A549 (cell line): ENCODE measurements around the gene IGLON5. TPM values are rescaled to one million over a fixed set of nuclear protein-coding genes. Genes with fewer than 3 reads are reported as not detected.

Experiments used
- ATAC-seq, 2 experiments: fragments of 200-7000 bp in 1 of 2; fragments of >200 bp in 1 of 2; cut with Nextera tagmentation in 1 of 2; cut with Tn5 transposase in 1 of 2; 3 replicates each; pipeline versions ENCODE4 v1.8.0 to v1.9.1; 2018 to 2020; ENCODE audit warnings: mild to moderate bottlenecking in 1 of 2, moderate library complexity in 1 of 2
- CTCF ChIA-PET: fragments of 300-600 bp; sonication (Branson Sonifier 250); formaldehyde crosslinking; extraction: SDS; loops from one replicate; lab custom pipeline; 2021; ENCODE audit warnings: antibody characterized with exemption, inconsistent platforms; lab: Yijun Ruan, JAX
- POLR2A ChIA-PET: fragments of 350-600 bp; formaldehyde crosslinking; extraction: SDS; loops from one replicate; lab custom pipeline; 2021; ENCODE audit warnings: antibody characterized with exemption, inconsistent platforms; lab: Yijun Ruan, JAX
- DNase-seq, 2 experiments: peaks; one replicate each; pipeline versions ENCODE4 v3.0.0 to v3.0.0-alpha.2; 2011 to 2016; ENCODE audit warnings: low read depth in 1 of 2, low spot score in 1 of 2
- FAIRE-seq: peaks from 2 replicates; lab custom pipeline; 2011; peaks lifted over from hg19 to GRCh38; lab: Jason Lieb, UNC
- H3K27ac ChIP-seq, 2 experiments: fragments of >200 bp; sonication (Bioruptor Twin); formaldehyde crosslinking; 3 replicates each; pipeline ENCODE4 v1.5.1; 2016 to 2017
- H3K4me1 ChIP-seq: fragments of >200 bp; sonication (Bioruptor Twin); formaldehyde crosslinking; 3 replicates; pipeline ENCODE4 v1.6.1; 2016
- H3K4me2 ChIP-seq: fragments of >200 bp; sonication (Bioruptor Twin); formaldehyde crosslinking; 3 replicates; pipeline ENCODE4 v1.6.1; 2016
- H3K4me3 ChIP-seq: fragments of >200 bp; sonication (Bioruptor Twin); formaldehyde crosslinking; 3 replicates; pipeline ENCODE4 v1.5.1; 2016
- H3K9me3 ChIP-seq: fragments of >200 bp; sonication (Bioruptor Twin); formaldehyde crosslinking; 3 replicates; pipeline ENCODE4 v1.6.1; 2016
- ATOH8 ChIP-seq: fragments of 250-450 bp; sonication (Bioruptor Pico); IDR thresholded peaks from 2 replicates; pipeline ENCODE4 v1.5.0; 2020; ENCODE audit warnings: low read depth, mild to moderate bottlenecking, moderate library complexity
- CBX2 ChIP-seq: fragments of 200-600 bp; sonication (generic); IDR thresholded peaks from 2 replicates; pipeline ENCODE4 v1.6.1; 2016; ENCODE audit warnings: low read depth, mild to moderate bottlenecking, borderline replicate concordance
- EHF ChIP-seq: fragments of 250-450 bp; sonication (Bioruptor Pico); IDR thresholded peaks from 2 replicates; pipeline ENCODE4 v1.5.0; 2020; ENCODE audit warnings: mild to moderate bottlenecking
- ELK1 ChIP-seq: fragments of 150-350 bp; IDR thresholded peaks from 2 replicates; pipeline ENCODE4 v1.6.1; 2014; ENCODE audit warnings: low read depth, mild to moderate bottlenecking, low read length
- GATA3 ChIP-seq: IDR thresholded peaks from 2 replicates; pipeline ENCODE4 v1.6.1; 2012; ENCODE audit warnings: borderline replicate concordance
- HDAC2 ChIP-seq: fragments of 200-600 bp; sonication (generic); IDR thresholded peaks from 2 replicates; pipeline ENCODE4 v1.6.1; 2016
- HOXB13 ChIP-seq: fragments of 250-450 bp; sonication (Bioruptor Pico); IDR thresholded peaks from 2 replicates; pipeline ENCODE4 v1.5.0; 2020; ENCODE audit warnings: low read depth, mild to moderate bottlenecking, moderate library complexity
- JUNB ChIP-seq: fragments of >200 bp; sonication (Bioruptor Twin); formaldehyde crosslinking; IDR thresholded peaks from 2 replicates; pipeline ENCODE4 v1.6.1; 2016
- MAFK ChIP-seq: fragments of 450-650 bp; IDR thresholded peaks from 2 replicates; pipeline ENCODE4 v1.6.1; 2014; ENCODE audit not compliant: partially characterized antibody
- MYC ChIP-seq: IDR thresholded peaks from 2 replicates; pipeline ENCODE4 v1.6.1; 2012; ENCODE audit warnings: mild to moderate bottlenecking, inconsistent platforms, low read length, improper control_type of control experiment, borderline replicate concordance
- NR3C1 ChIP-seq: fragments of >200 bp; sonication (Bioruptor Twin); formaldehyde crosslinking; IDR thresholded peaks from 3 replicates; pipeline ENCODE4 v1.6.1; 2017
- POLR2A ChIP-seq: IDR thresholded peaks from 2 replicates; pipeline ENCODE4 v1.6.1; 2012; ENCODE audit warnings: mild to moderate bottlenecking, low read length
- RARB ChIP-seq: fragments of 250-450 bp; sonication (Bioruptor Pico); IDR thresholded peaks from 2 replicates; pipeline ENCODE4 v1.8.0; 2021; ENCODE audit warnings: mild to moderate bottlenecking, moderate library complexity
- RFX5 ChIP-seq: fragments of 450-650 bp; IDR thresholded peaks from 2 replicates; pipeline ENCODE4 v1.7.1; 2014; ENCODE audit warnings: antibody characterized with exemption, mild to moderate bottlenecking, moderate library complexity
- SREBF2 ChIP-seq: fragments of 450-650 bp; IDR thresholded peaks from 2 replicates; pipeline ENCODE4 v1.6.1; 2014; ENCODE audit warnings: mild to moderate bottlenecking, moderate library complexity
- TFCP2L1 ChIP-seq: fragments of 250-450 bp; sonication (Bioruptor Pico); IDR thresholded peaks from 2 replicates; pipeline ENCODE4 v1.5.0; 2021; ENCODE audit warnings: mild to moderate bottlenecking
- WGBS: methylation state at CpG from one replicate; pipeline ENCODE4 v1.1.6; 2017; ENCODE audit errors: missing lambda C conversion rate; 5-methylcytosine and 5-hydroxymethylcytosine counted together
- polyA plus RNA-seq, 4 experiments: library from polyadenylated mRNA; depleted of rRNA in 3 of 4; stranded (reverse); fragments of >200 nt; fragmentation: RNase III in 1 of 4; extraction: RNeasy Plus Mini Kit Qiagen cat#74134 plus additional on column Dnase treatment in 1 of 4; gene quantifications; 2 replicates in 3 of 4; 3 replicates in 1 of 4; pipeline ENCODE4 v1.2.3, GENCODE V29; 2011 to 2017
- TF ChIP-seq, protein P1 (sequence below): fragments of >200 bp; sonication (Bioruptor Twin); formaldehyde crosslinking; IDR thresholded peaks from 3 replicates; pipeline ENCODE4 v1.6.1; 2016
- TF ChIP-seq, protein P2 (sequence below): fragments of 250-450 bp; sonication (Bioruptor Pico); IDR thresholded peaks from 2 replicates; pipeline ENCODE4 v1.5.0; 2021; ENCODE audit warnings: mild to moderate bottlenecking, moderate library complexity, borderline replicate concordance
- TF ChIP-seq, protein P3 (sequence below): fragments of >200 bp; sonication (Bioruptor Twin); formaldehyde crosslinking; IDR thresholded peaks from 3 replicates; pipeline ENCODE4 v1.5.1; 2016

Gene IGLON5
- polyA plus RNA-seq, 2 of the 4 experiments (the other 2 are of a cell fraction) = 0.04 to 0.06 TPM

DNA sequence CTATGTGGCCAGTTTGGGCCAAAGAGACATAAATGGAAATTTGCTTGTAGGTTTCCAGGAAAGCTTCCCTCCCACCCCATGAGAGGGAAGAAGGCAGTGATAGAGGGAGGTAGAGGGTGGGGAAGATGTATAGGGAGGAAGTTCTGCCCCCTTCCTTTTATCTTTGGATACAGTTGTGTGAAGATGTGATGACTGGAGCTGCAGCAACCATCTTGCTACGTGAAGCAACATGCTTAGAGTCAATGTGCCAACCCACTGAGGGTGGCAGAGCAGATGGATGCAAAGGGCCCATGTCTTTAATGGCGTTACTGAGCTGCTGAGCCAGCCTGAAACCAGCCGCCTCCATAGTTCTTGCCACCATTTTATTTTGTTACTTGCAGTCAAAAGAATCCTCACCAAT is 19.7 kb downstream of the IGLON5 start:
- ChIA-PET POLR2A (no interaction called here), CTCF (interaction anchor here (0.6 to 1.2 kb wide), 4 partner anchors 22 to 326 kb away, joined by 3 read pairs; no protein-coding TSS in a partner anchor)
- DNase-seq (no peak), ATAC-seq (no peak), FAIRE-seq (no peak)
- TF ChIP-seq MYC = no peak
- TF ChIP-seq ATOH8 = no peak
- no peak overlapping the region for H3K4me3 ChIP-seq
- H3K4me1 ChIP-seq = peaks cover 14% of the 10 kb centered on the region; the same call in 2 of the 3 replicates
- peaks cover 4% of the 10 kb centered on the region; the same call in 1 of the 3 replicates for H3K9me3 ChIP-seq
- 68% methylated on average over 3 of the region's 3 CpGs for WGBS
- no peak overlapping the region for H3K4me2 ChIP-seq
- no peak overlapping the region for H3K27ac ChIP-seq

DNA sequence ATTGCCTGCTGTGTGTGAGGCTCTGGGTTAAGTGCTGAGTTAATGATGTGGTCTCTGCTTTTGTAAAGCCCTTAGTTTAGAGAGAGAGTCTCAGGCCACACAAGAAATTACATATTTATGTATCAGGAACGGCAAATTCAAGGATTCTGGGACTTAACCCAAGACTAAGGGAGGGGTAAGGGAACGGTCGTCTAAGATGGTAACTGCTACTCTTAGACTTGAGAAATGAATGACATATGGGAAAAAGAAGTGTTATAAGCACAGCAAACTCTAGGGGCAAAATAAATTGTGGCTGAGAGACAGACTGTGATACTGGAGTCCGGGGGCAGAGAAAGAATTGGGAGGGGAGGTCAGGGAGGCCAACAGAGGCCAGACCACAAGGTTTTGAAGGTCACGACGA is 20.3 kb downstream of the IGLON5 start:
- TF ChIP-seq POLR2A (no peak), GATA3 (no peak), CBX2 (no peak), EHF (CRISPR knock-in tag) (no peak), HDAC2 (no peak), HOXB13 (CRISPR knock-in tag) (no peak), NR3C1 (no peak), SREBF2 (no peak), RFX5 (no peak), JUNB (no peak), TFCP2L1 (CRISPR knock-in tag) (no peak), ELK1 (no peak), RARB (CRISPR knock-in tag) (no peak), MAFK (no peak)
- TF ChIP-seq, protein P1, sequence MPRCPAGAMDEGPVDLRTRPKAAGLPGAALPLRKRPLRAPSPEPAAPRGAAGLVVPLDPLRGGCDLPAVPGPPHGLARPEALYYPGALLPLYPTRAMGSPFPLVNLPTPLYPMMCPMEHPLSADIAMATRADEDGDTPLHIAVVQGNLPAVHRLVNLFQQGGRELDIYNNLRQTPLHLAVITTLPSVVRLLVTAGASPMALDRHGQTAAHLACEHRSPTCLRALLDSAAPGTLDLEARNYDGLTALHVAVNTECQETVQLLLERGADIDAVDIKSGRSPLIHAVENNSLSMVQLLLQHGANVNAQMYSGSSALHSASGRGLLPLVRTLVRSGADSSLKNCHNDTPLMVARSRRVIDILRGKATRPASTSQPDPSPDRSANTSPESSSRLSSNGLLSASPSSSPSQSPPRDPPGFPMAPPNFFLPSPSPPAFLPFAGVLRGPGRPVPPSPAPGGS = no peak
- TF ChIP-seq, protein P2, sequence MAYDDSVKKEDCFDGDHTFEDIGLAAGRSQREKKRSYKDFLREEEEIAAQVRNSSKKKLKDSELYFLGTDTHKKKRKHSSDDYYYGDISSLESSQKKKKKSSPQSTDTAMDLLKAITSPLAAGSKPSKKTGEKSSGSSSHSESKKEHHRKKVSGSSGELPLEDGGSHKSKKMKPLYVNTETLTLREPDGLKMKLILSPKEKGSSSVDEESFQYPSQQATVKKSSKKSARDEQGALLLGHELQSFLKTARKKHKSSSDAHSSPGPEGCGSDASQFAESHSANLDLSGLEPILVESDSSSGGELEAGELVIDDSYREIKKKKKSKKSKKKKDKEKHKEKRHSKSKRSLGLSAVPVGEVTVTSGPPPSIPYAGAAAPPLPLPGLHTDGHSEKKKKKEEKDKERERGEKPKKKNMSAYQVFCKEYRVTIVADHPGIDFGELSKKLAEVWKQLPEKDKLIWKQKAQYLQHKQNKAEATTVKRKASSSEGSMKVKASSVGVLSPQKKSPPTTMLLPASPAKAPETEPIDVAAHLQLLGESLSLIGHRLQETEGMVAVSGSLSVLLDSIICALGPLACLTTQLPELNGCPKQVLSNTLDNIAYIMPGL = no peak
- TF ChIP-seq, protein P3, sequence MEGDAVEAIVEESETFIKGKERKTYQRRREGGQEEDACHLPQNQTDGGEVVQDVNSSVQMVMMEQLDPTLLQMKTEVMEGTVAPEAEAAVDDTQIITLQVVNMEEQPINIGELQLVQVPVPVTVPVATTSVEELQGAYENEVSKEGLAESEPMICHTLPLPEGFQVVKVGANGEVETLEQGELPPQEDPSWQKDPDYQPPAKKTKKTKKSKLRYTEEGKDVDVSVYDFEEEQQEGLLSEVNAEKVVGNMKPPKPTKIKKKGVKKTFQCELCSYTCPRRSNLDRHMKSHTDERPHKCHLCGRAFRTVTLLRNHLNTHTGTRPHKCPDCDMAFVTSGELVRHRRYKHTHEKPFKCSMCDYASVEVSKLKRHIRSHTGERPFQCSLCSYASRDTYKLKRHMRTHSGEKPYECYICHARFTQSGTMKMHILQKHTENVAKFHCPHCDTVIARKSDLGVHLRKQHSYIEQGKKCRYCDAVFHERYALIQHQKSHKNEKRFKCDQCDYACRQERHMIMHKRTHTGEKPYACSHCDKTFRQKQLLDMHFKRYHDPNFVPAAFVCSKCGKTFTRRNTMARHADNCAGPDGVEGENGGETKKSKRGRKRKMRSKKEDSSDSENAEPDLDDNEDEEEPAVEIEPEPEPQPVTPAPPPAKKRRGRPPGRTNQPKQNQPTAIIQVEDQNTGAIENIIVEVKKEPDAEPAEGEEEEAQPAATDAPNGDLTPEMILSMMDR = no peak
- DNase-seq (no peak), ATAC-seq (no peak), FAIRE-seq (no peak)
- Histone ChIP-seq H3K27ac (no peak overlapping the region), H3K9me3 (peaks cover 4% of the 10 kb centered on the region; the same call in 1 of the 3 replicates), H3K4me2 (no peak overlapping the region), H3K4me3 (no peak overlapping the region), H3K4me1 (peaks cover 13% of the 10 kb centered on the region; the same call in 2 of the 3 replicates)
- CTCF ChIA-PET = interaction anchor here (0.9 to 1.5 kb wide), 4 partner anchors 24 to 325 kb away, joined by 3 to 5 read pairs (median 3); no protein-coding TSS in a partner anchor
- POLR2A ChIA-PET = no interaction called here
- 82% methylated on average over 6 of the region's 6 CpGs for WGBS
